ENCODE results near the gene RPL28.
A peak's percentile ranks its signal among the peaks of the same experiment; 100 is the strongest.

RPL28 gene

GRCh38 chr19:55385724-55386492 is at the start of gene RPL28:
RPL28 (plus strand) TSS chr19:55385932; CDS start chr19:55386358, 426 bp downstream.
- DNase-seq, result peak; percentile 98 to 99

- no peak for DNase-seq
Observed at GRCh38 chr19:55336101-55336500, 49.6 kb upstream of the RPL28 start.

- peak; percentile 100 for DNase-seq
Observed at GRCh38 chr19:55339105-55339888, 46.4 kb upstream of the RPL28 start, which contains the start of gene KMT5C. KMT5C (plus strand) TSS chr19:55339876; CDS start chr19:55341937, 2,061 bp downstream.

- DNase-seq, result no peak
Observed at GRCh38 chr19:55339889-55340783, 45.6 kb upstream of the RPL28 start.

GRCh38 chr19:55340784-55341147 is 45.0 kb upstream of the RPL28 start:
- DNase-seq, result no peak

GRCh38 chr19:55341171-55341588 is 44.6 kb upstream of the RPL28 start:
- DNase-seq, result no peak

GRCh38 chr19:55341595-55342531 is 43.9 kb upstream of the RPL28 start:
- DNase-seq, result no peak

- no peak for DNase-seq
Observed at GRCh38 chr19:55344444-55344843, 41.3 kb upstream of the RPL28 start.

- DNase-seq, result no peak
Observed at GRCh38 chr19:55345101-55345817, 40.5 kb upstream of the RPL28 start.

GRCh38 chr19:55345818-55346724 is 39.7 kb upstream of the RPL28 start:
- DNase-seq, result no peak

- DNase-seq, result no peak
Observed at GRCh38 chr19:55346725-55347441, 38.8 kb upstream of the RPL28 start.

- DNase-seq, result no peak
Observed at GRCh38 chr19:55347442-55348009, 38.2 kb upstream of the RPL28 start.

GRCh38 chr19:55348317-55349034 is 37.3 kb upstream of the RPL28 start:
- DNase-seq, result no peak

GRCh38 chr19:55350620-55351315 is 35.0 kb upstream of the RPL28 start:
- no peak for DNase-seq

- DNase-seq, result no peak
Observed at GRCh38 chr19:55352040-55352439, 33.7 kb upstream of the RPL28 start.

GRCh38 chr19:55352549-55353145 is 33.1 kb upstream of the RPL28 start:
- no peak for DNase-seq

GRCh38 chr19:55353356-55353802 is 32.4 kb upstream of the RPL28 start:
- DNase-seq, result no peak

Data from NCI-H1930 (cell line).